Activated T-cell treated with anti-CD3 and anti-CD28 coated beads, Interleukin-2, amount 50 U/mL, for 24 hours (primary cell): Measurements from ENCODE around the gene TRPM8.

Experiments
- DNase-seq: peaks from one replicate; pipeline ENCODE4 v3.0.0-alpha.2; 2020
- H3K27ac Mint-ChIP-seq: 2 replicates; pipeline ENCODE4 v1.8.0; 2020; ENCODE audit warnings: mild to moderate bottlenecking, mixed read lengths
- H3K27me3 Mint-ChIP-seq: 2 replicates; pipeline ENCODE4 v1.8.0; 2020; ENCODE audit warnings: mixed read lengths
- H3K36me3 Mint-ChIP-seq: 2 replicates; pipeline ENCODE4 v1.8.0; 2020; ENCODE audit warnings: low read depth, mixed read lengths
- H3K4me1 Mint-ChIP-seq: 2 replicates; pipeline ENCODE4 v1.8.0; 2020; ENCODE audit warnings: low read depth, mixed read lengths
- H3K4me3 Mint-ChIP-seq: 2 replicates; pipeline ENCODE4 v1.8.0; 2020; ENCODE audit warnings: mild to moderate bottlenecking, moderate library complexity, mixed read lengths
- H3K9me3 Mint-ChIP-seq: 2 replicates; pipeline ENCODE4 v1.8.0; 2020; ENCODE audit warnings: mixed read lengths

TRPM8 gene

DNA sequence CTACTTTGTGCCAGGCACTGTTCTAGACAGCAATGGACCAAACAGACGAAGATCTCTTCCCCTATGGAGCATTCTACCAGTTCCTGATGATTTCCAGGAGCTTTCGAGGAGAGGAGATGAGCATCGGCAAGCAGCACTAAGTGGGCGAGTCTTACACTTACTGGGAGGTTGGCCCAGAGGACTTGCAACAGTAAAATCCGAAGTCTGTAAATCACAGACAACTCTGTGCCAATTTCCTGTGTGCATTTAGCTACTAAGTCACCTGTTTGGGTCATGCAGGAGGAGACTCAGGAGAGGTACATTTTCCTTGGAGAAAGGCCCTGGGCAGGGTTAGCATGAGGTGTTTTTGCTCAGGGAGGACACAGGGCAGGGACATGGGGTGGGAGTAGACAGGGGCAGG, 58.9 kb downstream of the TRPM8 start:
- H3K27ac Mint-ChIP-seq, result no peak overlapping the region
- no peaks in the 10 kb centered on the region for H3K27me3 Mint-ChIP-seq

DNA sequence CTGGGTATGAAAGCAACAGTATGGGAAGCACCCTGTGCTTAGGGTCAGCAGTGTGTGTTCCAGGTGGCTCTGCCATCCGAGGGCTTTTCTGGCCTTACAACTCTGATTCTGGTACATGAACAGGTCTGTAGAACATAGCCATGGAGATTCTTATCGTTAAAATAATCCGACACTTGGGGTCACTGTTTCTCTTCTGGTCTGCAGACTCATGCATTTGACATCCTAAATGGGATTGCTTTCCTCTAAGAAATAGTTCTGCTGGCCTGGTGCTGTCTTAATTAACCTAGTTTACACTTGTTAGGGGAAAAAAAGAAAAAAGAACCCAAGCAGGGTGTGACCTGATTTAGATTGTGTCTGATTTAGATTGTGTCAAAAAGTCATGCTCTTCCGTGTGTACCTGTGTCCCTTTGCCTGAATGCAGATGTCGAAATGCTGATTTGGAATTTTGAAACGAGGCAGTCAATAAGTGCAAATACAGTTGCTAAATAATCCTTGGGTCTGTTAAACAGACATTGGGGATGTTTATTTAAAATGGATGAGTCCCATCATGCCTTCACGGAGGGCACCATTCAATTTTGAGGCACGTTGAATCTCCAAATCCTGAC, 59.6 kb downstream of the TRPM8 start:
- Mint-ChIP-seq H3K4me1 (peaks cover 45% of the 10 kb centered on the region), H3K9me3 (no peaks in the 10 kb centered on the region), H3K36me3 (no peaks in the 10 kb centered on the region), H3K27ac (no peak overlapping the region), H3K27me3 (no peaks in the 10 kb centered on the region), H3K4me3 (no peak overlapping the region)
- no peak for DNase-seq

More for the DNA sequence above, 58.9 kb downstream of the TRPM8 start:
- Mint-ChIP-seq H3K36me3 (no peaks in the 10 kb centered on the region), H3K4me3 (no peak overlapping the region), H3K9me3 (no peaks in the 10 kb centered on the region), H3K4me1 (peaks cover 39% of the 10 kb centered on the region)
- DNase-seq, result no peak

DNA sequence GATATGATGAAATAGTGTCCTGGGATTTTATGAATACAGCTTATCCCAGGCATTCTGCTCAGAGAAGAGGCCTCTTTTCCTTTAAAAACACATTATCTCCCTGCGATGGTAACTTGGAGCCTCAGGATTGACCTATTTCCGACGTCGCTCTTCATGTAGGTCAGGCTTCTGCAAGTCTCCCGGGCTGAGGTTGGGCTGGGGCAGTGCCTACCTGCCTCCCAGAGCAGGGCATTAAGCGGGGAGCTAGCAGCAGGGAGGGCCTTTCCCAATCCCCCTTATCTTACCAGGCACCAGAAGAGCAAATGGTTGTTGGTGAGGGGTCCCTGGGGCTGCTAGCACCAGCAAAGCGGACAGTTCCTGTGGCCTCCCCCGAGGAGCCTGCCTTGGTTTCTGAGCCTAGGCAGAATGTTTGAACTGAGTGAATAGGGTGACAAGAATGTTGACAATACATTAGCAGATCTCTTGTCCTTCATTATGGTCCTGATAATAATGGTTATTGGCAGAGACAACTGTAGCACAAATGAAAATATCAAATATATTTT, 60.2 kb downstream of the TRPM8 start:
- Mint-ChIP-seq H3K27me3 (no peaks in the 10 kb centered on the region), H3K27ac (no peak overlapping the region), H3K9me3 (no peaks in the 10 kb centered on the region), H3K4me3 (no peak overlapping the region), H3K4me1 (peaks cover 48% of the 10 kb centered on the region), H3K36me3 (no peaks in the 10 kb centered on the region)
- no peak for DNase-seq

DNA sequence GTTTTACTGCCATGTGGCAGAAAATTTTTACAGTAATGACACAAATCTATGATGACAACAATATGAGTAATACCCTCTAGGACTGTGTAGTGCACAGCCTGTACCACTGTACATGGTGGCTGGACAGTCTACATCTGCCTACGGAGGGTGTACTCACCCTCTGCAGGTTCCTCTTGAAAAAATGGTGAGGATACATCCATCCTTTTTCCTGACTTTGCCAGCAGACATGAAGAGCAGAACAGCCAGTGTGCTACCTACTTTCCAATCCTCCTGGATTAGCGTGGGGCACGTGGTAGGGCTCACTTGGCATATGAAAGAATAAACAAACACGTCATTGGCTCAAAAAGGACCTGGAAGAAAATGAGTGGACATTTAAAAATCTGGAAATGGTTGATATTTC, 62.6 kb downstream of the TRPM8 start:
- DNase-seq, result no peak
- peaks cover 46% of the 10 kb centered on the region for H3K4me1 Mint-ChIP-seq
- no peaks in the 10 kb centered on the region for H3K36me3 Mint-ChIP-seq
- H3K27ac Mint-ChIP-seq, result no peak overlapping the region
- H3K9me3 Mint-ChIP-seq, result peaks cover 2% of the 10 kb centered on the region
- H3K27me3 Mint-ChIP-seq, result no peaks in the 10 kb centered on the region
- H3K4me3 Mint-ChIP-seq, result no peak overlapping the region

DNA sequence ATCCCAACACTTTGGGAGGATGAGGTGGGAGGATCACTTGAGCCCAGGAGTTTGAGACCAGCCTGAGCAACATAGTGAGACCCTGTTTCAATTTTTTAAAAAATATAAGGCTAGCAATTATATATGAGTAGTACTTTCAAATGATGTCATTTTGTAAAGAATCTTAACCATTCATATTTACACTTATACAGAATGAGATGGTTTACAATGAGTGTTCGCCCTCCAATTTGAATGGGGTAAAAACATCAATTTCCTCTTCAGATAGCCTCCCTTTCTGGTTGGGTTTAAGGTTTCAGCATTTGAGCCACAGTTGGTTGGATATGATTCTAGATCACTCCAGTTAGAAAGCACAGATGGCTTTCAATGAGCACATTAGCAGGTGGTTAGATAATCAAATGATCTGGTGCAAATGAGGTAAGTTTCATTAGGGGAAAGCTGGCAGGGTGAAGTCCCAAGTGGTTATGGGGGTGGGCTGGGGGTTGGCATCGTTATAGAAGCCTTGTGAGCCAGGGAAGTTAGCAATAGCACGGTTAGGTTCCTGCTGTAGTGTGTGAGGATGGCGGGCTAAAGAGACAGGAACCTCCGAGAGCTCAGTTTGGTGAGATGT, 63.9 kb downstream of the TRPM8 start:
- no peaks in the 10 kb centered on the region for H3K27me3 Mint-ChIP-seq

DNA sequence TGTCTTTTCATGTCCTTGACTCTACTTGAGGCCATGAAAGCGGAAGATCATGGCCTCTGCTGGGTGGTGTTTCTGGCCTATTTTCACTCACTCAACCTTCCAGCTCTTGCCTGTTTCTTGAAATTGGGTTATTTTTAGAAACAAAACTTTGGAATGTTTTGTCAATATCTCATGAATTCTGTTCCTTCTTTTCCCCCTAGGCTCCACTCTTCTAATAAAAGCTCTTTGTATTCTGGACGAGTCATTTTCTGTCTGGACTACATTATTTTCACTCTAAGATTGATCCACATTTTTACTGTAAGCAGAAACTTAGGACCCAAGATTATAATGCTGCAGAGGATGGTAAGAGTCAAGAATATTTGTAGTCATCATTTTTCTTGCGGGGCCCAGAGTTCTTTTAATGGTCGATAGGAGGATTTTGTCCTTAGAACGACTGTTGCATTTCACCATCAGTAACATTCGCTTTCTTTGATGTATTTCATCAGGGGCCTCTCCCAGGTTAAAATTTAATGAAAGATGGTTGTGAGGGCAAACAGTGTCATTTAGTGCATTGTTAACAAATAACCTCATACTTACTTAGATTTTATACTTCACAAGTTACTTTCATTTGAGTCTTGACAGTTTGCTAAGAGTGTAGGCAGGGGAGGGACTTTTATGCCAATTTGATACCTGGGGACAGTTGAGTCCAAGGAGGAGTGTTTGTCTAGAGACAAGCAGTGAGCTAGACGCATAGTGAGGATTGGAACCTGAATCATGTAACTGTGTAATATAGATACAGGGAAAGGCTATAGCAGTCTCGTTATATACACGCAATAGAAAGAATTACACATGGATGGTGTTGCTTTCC, 64.6 kb downstream of the TRPM8 start:
- no peaks in the 10 kb centered on the region for H3K27me3 Mint-ChIP-seq
- H3K4me3 Mint-ChIP-seq, result no peak overlapping the region
- H3K27ac Mint-ChIP-seq, result no peak overlapping the region
- no peak for DNase-seq
- H3K9me3 Mint-ChIP-seq, result peaks cover 2% of the 10 kb centered on the region
- H3K36me3 Mint-ChIP-seq, result no peaks in the 10 kb centered on the region
- peaks cover 39% of the 10 kb centered on the region for H3K4me1 Mint-ChIP-seq

More for the DNA sequence above, 63.9 kb downstream of the TRPM8 start:
- Mint-ChIP-seq H3K9me3 (peaks cover 2% of the 10 kb centered on the region), H3K4me3 (no peak overlapping the region), H3K27ac (no peak overlapping the region), H3K36me3 (no peaks in the 10 kb centered on the region), H3K4me1 (peaks cover 43% of the 10 kb centered on the region)
- DNase-seq, result no peak

DNA sequence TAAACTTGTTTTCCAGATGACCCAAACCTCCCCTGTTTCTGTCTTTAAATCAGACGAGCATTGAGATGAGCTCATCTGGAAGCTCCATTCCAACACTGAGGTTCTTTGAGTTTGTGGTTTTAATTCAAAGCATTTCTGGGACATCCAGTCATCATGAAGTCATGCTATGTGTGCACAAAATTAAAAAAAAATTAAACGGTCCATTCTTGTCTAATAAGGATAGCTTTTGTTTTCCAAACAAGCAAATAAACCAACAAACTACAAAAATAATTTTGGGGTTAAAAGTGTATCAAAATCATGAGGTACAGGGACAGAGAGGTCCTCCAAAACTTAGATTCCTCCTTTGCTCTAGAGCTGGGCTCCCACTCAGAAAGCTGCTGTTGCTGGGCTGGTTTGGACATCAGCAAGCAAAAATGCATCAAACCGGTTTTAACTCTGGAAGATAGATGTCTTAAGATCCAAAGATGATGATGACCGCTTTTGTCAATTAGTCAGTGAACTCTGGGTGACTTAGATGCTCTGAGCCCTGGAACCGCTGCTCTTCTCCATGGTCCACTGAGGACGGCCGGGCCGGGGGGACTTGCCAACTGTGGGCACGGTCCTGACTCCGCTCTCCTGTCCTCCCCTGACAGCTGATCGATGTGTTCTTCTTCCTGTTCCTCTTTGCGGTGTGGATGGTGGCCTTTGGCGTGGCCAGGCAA, 65.4 kb downstream of the TRPM8 start:
- DNase-seq, result no peak
- Mint-ChIP-seq H3K4me3 (no peak overlapping the region), H3K4me1 (peaks cover 31% of the 10 kb centered on the region), H3K27me3 (no peaks in the 10 kb centered on the region), H3K27ac (no peak overlapping the region), H3K9me3 (peaks cover 2% of the 10 kb centered on the region), H3K36me3 (no peaks in the 10 kb centered on the region)

DNA sequence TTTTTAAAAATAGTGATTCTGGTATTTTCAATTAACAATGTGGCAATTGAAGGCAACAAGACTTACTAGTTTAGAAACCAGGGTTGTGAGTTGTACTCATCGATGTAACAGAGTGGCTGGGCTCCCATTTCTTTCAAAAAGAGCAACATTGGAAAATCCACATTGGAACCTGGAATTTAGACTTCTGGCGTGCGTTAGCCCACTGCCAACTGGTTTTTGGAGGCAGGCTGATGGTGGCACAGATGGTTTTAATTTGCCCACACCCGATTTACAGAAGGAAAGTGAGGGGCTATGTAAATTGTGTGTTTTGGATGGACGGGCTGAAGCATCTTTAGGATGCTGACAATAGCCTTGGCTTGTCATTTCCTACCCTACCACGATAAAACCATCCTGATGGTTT, 66.3 kb downstream of the TRPM8 start:
- no peak overlapping the region for H3K27ac Mint-ChIP-seq
- H3K4me3 Mint-ChIP-seq, result no peak overlapping the region
- H3K4me1 Mint-ChIP-seq, result peaks cover 31% of the 10 kb centered on the region
- DNase-seq, result no peak
- no peaks in the 10 kb centered on the region for H3K27me3 Mint-ChIP-seq
- peaks cover 10% of the 10 kb centered on the region for H3K9me3 Mint-ChIP-seq
- peaks cover 4% of the 10 kb centered on the region for H3K36me3 Mint-ChIP-seq

DNA sequence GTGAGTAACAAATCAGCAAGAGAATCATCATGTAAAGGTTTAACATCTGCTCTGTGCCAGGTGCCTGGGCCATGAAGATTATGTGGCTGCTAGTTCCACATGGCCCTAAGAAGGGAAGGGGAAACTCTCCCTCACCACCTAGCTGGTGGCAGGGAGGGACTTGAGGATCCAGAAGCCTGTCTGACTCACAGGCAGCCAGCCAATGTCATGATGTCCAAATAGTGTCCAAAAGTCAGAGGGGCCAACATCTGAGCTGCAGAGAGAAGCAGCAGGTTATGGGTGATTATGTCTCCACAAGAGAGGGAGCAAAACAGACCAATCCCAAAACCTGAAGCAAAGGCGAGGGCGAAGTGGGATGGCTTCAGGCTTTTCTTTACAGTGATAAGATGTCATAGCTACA, 71.4 kb downstream of the TRPM8 start:
- Mint-ChIP-seq H3K27me3 (no peaks in the 10 kb centered on the region), H3K27ac (no peak overlapping the region), H3K36me3 (peaks cover 4% of the 10 kb centered on the region), H3K4me1 (peaks cover 49% of the 10 kb centered on the region), H3K9me3 (peaks cover 10% of the 10 kb centered on the region), H3K4me3 (no peak overlapping the region)
- DNase-seq, result no peak

DNA sequence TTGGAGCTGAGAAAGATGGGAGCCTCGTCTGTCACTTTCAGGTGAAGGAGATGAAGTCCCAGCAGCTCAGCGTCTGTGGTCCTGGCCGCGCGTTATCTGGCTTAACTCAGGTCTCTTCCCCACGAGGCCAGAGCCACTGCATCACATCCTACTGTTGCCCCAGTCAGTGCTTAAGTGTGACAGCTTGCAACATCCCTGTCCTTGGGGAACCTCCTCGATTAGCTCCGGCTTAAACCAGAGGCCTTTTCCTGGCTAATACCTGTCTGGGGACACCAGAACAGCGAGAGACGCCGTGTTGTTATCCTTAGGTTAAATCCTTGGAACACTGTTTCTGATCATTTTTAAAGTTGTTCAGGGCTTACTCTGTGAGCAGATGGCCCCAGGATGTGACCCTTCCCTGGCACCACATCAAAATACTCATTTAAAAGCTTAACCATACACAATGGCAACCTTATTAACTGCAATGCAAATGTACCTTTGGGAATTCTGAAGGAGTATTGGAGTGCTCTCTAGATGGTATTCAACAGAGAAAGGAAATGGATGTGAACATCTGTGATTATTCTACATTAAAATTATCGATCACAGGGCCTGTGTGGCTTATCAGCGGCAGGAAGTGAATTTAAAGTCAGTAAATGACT, 72.2 kb downstream of the TRPM8 start:
- Mint-ChIP-seq H3K27me3 (no peaks in the 10 kb centered on the region), H3K4me1 (peaks cover 54% of the 10 kb centered on the region), H3K4me3 (no peak overlapping the region), H3K9me3 (peaks cover 10% of the 10 kb centered on the region), H3K27ac (no peak overlapping the region), H3K36me3 (peaks cover 4% of the 10 kb centered on the region)
- DNase-seq, result no peak

DNA sequence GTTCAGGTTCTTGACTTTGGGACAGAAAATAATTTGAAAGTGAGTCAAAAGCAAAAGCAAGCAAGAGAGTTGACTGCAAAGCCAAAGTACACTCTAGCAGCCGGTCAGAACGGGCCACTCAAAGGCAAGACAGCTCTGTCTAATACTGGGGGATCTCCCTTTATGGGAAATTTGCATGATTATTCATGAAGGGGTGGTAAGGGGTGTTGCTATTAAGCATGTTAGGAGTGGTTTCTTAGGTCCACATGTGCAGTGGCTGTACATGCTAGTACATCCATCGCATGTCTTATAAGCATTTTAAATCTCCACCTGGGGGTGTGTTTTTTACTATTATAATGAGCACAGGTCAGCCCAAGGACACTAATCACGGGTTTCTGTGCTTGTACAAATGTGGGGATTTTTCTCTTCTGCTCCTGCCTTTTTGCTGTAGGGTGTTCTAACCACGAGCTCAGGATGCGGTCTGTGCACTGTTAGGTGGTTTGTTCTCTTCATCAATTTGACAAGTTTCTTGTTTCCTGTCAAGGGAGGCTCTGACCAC, 73.2 kb downstream of the TRPM8 start:
- no peak for DNase-seq
- Mint-ChIP-seq H3K27ac (peak overlapping the region; percentile 26), H3K27me3 (no peaks in the 10 kb centered on the region), H3K4me3 (peak overlapping the region; percentile 14), H3K36me3 (peaks cover 4% of the 10 kb centered on the region), H3K4me1 (peaks cover 63% of the 10 kb centered on the region), H3K9me3 (peaks cover 10% of the 10 kb centered on the region)

DNA sequence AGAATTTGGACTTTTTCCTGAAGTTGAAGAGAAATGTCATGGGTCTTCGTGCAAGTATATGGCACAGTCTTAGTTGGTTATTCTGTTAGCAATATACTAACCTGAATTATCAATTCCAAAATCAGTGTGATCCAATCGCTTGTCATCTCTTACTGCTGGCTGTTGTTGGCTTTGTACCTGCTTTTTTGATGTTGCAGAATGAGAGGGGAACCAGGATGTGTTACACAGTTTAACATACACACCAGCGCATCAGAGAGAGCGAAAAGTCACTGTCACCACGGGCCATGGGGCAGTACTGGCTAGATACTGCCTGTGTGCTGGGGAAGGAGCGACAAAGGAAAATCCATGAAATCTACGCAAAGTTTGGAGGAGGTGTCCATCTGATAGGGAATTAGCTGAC, 74.0 kb downstream of the TRPM8 start:
- H3K27me3 Mint-ChIP-seq, result no peaks in the 10 kb centered on the region
- no peak overlapping the region for H3K4me3 Mint-ChIP-seq
- H3K36me3 Mint-ChIP-seq, result peaks cover 4% of the 10 kb centered on the region
- peaks cover 10% of the 10 kb centered on the region for H3K9me3 Mint-ChIP-seq
- peaks cover 70% of the 10 kb centered on the region for H3K4me1 Mint-ChIP-seq
- H3K27ac Mint-ChIP-seq, result no peak overlapping the region
- DNase-seq, result no peak

DNA sequence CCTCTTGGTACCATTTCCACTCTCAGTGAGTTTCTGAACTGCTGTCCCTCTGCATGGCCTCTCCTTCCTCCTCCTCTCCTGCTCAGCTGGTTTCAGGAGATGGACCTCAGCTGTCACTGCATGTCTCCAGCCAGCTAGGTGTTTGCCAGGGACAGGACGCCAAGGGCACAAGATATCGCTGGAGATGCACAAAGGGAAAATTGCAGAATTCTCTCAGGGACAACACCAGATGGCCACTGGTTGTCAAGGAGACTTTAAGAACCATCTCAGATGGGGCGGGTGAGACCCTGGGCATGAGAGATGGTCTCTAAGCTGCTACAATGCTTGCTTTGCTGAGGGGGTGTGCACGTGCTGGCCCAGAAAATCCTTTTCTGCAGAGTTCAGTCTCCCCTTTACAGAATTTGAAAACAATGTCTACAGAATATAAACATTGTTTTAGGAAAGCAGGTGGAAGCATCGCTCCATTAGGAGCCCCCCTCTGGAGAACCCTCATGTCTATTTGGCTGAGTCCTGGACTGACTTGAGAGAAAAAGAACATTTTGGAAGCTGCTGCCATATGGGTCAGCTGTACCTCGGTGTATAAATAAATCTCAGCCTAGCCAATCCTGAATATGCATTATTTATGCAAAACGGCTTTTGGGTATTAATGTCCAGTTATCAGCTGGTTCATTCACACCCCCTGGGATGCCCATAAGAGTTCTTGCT, 75.5 kb downstream of the TRPM8 start:
- H3K27me3 Mint-ChIP-seq, result no peaks in the 10 kb centered on the region
- peaks cover 80% of the 10 kb centered on the region for H3K4me1 Mint-ChIP-seq
- no peak for DNase-seq
- peaks cover 10% of the 10 kb centered on the region for H3K9me3 Mint-ChIP-seq
- peaks cover 4% of the 10 kb centered on the region for H3K36me3 Mint-ChIP-seq
- no peak overlapping the region for H3K27ac Mint-ChIP-seq
- H3K4me3 Mint-ChIP-seq, result no peak overlapping the region
